ENCODE data around the gene JKAMP.

Gene JKAMP

GRCh38 chr14:59541731-59542130 lies 57.4 kb downstream of the JKAMP start:
- DNase-seq (ENCODE audit: low read depth), result no peak

GRCh38 chr14:59543873-59544272 lies 59.6 kb downstream of the JKAMP start:
- no peak for DNase-seq (ENCODE audit: low read depth)

GRCh38 chr14:59547310-59547709 lies 63.0 kb downstream of the JKAMP start:
- DNase-seq (ENCODE audit: low read depth), result no peak

Measured in iris pigment epithelial cell (primary cell).